ENCODE data around the gene CHAF1B. TPM values are rescaled to one million over a fixed set of nuclear protein-coding genes. Genes with fewer than 3 reads are reported as not detected.

The CHAF1B gene
- total RNA-seq: 2.1 and 3.3 TPM in 2 replicates

GRCh38 chr21:36385233-36386030 lies at the start of gene CHAF1B:
Gene CHAF1B, plus strand, starts transcription at chr21:36385392. Its CDS starts 745 bp downstream, at chr21:36386137.

Other genes starting within 250 kb of the CHAF1B start
- gene DOP1B, start 228.6 kb upstream of the CHAF1B start, total RNA-seq: 3.2 and 3.7 TPM in 2 replicates
- gene MORC3, start 65.2 kb upstream of the CHAF1B start, total RNA-seq: 36.2 and 48.1 TPM in 2 replicates
- 0.18 and 10.0 TPM in 2 replicates for gene CLDN14, start 94.7 kb downstream of the CHAF1B start, total RNA-seq